Activated CD4-positive, alpha-beta T cell treated with anti-CD3 and anti-CD28 coated beads, Interleukin-2, amount 50 U/mL, for 24 hours (primary cell): Measurements from ENCODE around the gene EIF4E1B.

Experiments
- DNase-seq, 2 donors: peaks; one replicate each; pipeline ENCODE4 v3.0.0-alpha.2; 2020; ENCODE audit warnings: low read depth in 1 of 2, low spot score in 1 of 2

Gene EIF4E1B

DNA sequence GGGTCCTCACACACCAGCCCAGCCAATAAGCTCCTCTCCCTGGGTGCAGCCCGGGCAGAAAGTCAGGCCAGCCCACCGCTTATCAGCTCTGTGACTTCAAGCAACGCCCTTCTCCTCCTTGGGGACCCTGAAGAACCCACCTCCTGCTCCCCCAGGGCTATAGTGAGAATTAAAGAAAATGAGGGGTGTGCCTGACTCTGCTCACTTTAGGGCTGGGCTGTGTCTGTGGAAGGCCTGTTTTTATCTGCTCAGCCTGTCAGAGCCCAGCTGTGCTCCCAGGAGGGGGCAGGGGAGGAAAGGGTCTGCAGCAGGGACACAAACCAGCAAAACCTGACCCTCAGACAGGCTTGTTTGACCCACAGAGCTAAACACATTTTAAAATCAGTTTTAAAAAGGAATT, 24.4 kb upstream of the EIF4E1B start:
- DNase-seq = no peak

GRCh38 chr5:176606875-176607274, 23.6 kb upstream of the EIF4E1B start:
- DNase-seq = no peak

DNA sequence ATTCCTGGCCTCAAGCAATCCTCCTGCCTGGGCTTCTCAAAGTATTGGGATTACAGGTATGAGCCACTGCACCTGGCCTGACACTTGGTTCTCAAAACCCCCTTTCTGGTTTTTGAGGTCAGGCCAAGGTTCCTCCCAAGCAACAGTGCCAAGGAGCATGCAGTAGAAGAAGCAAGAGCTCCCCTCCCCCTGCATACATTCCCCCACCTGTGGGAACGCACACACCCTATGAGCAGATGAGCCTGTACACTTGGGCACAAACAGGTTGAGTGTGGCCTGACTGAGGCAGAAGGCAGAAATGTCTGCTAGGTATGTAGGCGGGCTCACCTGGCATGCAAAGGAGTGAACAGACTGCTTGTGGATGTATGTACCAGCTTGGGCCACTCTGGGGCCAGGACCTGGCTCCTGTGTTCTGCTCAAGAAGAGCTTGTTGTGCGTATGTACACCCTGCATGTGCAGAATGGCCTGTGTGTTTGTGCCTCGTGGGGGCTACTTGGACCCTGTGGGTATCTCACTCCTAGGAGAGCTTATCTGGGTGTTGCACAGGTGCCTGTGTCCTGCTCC, 22.3 kb upstream of the EIF4E1B start:
- no peak for DNase-seq

DNA sequence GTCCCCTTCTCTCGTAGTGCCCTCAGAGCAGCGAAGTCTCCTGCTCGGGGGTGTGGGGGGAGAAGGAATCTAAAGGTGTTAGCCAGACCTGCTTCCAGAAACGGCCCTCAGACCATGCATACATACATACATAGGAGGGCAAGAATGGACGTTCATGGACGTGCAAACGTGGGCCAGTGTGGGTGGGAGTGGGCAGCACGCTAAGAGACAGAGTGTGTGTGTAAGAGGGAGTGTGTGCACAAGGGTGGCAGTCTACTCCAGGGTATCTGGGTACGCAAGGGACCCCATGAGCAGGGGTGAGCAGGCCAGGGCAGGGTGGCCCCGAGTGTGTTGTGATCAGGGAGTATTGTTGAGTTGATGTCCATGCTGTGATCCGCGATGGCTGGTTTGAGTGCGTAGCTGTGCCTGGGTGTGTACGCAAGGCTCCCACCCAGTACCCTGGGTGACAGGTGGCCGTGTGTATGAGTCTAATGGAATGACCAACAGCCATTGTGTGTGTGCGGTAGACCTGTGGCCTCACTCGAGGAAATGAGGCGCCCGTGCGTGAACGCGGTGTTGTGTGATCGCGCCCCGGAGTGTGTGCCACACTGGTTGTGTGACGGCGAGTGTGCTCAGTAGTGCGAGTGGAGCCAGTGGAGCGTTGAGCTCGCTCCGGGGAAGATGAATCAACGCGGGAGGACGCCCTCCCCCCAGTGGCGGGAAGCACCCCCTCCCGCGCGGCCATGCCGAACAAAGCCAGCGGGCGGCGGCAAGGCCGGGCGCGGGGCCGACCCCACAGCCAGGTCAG, 21.3 kb upstream of the EIF4E1B start:
- DNase-seq = no peak

- peak; percentile 42 to 44 for DNase-seq
These were observed 20.6 kb upstream of the EIF4E1B start, which contains the start of gene GPRIN1 for GRCh38 chr5:176609724-176610434. TSS of gene GPRIN1 (minus strand) at chr5:176610156. CDS start at chr5:176599834, 10,322 bp downstream.

DNA sequence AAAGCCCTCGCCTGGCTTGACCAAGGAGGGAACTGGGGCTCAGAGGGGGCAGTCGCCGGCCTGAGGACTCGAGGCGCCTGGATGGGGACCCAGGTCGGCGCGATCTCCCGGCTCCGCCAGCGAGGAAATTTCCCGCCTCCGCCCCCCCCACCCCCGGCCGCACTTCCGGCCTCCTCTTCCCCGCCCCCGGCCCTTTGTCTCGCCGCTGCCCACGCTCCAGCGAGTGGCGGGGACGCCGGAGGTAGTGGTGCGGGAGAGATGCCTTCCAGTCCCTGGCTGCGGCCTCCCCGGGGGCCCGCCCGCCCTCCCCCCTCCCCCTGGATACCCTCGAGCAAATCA, 20.1 kb upstream of the EIF4E1B start:
- DNase-seq = no peak

- DNase-seq = no peak
These were observed 19.0 kb upstream of the EIF4E1B start for GRCh38 chr5:176611435-176611834.

DNA sequence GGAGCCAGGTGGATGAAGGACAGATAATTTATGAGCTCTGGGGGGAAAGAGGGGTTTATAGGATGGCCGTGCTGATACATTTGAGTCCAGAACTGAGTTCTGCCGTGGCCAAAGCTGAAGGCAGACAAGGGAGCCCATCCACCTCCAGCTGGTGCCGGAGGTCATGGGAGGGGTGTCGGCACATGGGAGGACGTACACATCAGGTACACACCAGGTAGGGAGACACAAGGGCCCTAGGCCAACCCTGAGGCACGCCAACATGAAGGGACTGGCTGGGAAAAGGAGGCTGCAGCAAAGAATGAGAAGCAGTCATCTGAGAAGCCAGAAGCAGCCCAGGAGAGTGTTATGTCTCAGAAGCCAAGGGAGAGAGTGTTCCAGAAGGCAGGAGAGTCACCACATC, 18.5 kb upstream of the EIF4E1B start:
- DNase-seq = no peak

DNA sequence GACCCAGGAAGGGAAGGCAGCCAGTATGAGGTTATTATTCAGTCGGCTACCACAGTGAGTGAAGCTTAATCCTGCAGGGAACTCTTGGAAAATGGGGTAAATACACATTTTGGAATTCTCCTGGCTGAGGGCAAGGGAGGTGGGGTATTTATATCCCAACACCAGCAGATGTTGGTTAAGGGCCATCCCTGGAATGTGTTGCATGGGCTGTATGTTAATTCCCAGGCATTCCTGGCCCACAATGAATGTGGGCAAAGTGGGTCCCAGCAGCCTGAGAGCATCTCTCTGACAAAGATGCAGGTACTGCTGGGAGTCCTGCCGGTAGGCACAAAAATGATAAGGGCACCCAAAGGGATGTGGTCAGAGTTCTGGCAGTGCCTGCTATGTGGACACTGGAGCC, 17.6 kb upstream of the EIF4E1B start:
- DNase-seq = no peak

DNA sequence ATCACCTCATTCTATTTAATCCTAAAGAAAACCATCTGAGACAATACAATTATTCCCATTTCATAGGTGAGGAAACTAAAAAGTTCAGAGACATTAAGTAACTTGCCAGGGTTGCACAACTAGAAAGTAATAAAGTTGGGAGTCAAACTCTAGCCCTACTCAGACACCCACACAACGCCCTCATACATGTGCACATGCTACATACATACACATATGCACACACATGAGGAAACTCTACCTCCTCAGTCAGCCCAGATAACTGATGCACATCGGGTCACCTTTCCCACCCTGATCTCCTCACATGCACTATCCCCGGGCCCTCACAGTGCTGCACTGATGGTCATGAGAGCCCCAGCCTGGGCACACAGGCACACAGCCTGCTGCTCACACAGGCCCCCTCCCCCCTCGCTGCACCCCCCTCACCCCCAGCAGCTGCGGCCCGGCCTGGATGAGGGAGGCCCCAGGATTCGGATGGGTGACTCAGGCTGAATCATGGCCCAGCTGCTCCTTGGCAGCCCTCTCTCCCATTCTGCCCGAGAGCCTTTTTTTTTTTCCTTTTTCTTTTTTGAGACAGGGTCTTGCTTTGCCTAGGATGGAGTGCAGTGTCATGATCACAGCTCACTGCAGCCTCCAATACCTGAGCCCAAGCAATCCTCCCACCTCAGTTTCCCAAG, 15.5 kb upstream of the EIF4E1B start:
- no peak for DNase-seq

DNA sequence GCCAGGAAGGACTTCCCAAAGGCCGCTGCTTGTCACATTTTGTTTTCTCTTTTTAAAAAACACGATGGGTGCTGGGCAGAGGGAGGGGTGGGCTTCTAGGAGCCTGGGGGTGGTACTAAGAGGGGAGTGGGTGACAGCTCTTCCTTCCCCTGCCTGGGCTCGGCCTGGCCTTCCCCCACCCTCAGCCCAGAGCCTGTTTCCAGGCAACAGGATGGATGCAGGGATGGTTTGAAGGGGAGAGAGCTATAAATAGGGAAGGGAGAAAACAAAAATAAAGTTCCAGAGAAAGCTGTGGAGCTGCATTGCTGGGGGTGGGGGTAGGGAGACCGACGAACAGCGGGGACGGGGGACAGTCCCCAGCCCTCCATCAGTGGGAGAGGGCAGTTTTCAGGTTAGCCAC, 14.0 kb upstream of the EIF4E1B start:
- no peak for DNase-seq

DNA sequence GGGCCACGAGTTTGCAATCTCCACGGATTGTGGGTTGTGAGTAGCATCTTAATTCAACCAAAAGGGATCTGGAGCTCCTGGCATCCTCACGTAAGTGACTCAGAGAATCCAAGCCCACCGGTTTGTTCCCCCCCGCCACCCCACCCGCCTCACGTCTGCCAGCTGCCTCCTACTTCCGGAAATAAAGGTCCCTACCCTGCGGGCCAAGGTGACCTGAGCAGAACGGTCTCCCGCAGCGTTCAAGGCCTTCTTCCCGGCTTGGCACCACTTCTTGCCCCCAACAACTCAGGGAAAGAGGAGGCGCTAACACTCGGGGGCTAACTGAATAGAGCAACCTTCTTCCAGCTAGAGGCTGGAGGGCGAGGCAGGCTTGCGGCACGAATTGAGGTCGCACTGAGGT, 11.7 kb upstream of the EIF4E1B start:
- DNase-seq = no peak

GRCh38 chr5:176619203-176619568, 11.3 kb upstream of the EIF4E1B start:
- peak; percentile 42 to 77 for DNase-seq

DNA sequence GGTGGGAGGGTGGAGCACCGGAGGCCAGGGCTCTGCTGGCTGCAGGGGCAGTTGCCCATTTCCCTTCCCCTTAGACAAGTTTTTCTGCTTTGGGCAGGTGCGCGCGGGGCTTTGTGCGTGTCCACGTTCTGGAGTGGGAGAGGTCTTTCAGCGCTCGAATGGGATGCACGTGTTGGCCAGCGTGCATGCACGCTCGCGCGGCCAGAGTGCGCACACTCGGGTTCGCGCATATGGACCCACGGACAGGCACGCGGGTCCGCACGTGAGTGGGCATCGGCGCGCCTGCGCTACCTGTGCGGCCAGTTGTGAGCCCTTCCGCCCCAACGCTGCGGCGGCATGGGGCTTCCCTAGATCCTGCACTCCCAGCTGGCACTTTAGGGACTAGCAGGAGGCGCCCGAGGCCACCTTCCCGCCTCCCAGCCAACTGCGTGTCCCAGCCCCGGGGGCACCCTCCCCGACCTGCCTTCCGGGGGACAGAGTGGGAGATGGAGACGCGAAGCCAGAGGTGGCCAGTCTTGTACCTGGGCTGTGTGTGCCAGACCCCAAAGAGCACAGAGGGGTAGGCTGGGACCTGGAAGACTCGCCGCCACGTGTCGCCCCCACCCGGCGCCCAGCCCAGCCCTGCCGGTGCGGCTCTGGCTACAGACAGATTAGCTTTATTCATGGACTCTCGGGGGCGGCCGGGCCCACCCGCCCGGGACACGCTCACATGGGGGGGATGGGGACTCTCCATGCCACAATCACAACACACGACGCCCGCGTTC, 10.7 kb upstream of the EIF4E1B start:
- DNase-seq = no peak

GRCh38 chr5:176620333-176620981, 10.0 kb upstream of the EIF4E1B start:
- DNase-seq = no peak

DNA sequence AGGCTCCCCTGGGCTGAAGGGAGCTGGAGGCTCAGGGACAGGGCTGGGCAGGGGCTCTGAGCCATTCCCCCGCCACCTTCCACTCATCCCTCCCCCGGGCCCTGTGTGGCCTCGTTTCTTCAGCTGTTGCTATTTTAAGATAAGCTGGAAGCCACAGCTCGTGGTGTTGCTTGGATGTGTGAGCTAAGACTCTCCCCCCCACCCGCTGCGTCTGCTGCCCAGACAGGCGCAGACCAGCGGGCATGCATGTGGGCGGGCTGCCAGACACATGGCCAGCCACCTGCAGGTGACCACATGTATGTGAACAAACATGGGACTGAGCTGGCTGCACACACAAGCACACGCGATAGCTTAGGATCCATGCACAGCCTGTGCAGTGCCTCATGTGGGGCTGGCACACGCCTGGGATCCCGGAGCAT, 8.8 kb upstream of the EIF4E1B start:
- DNase-seq = no peak

GRCh38 chr5:176624142-176624541, 6.3 kb upstream of the EIF4E1B start:
- DNase-seq = no peak

GRCh38 chr5:176624938-176625337, 5.5 kb upstream of the EIF4E1B start:
- no peak for DNase-seq

- DNase-seq = no peak
These were observed 5.0 kb upstream of the EIF4E1B start for GRCh38 chr5:176625512-176625911.

GRCh38 chr5:176625966-176626875, 4.3 kb upstream of the EIF4E1B start:
- no peak for DNase-seq
